C4-2B (cell line): ENCODE measurements around the gene DOCK9.

Source experiments
- CTCF ChIP-seq: fragments of 450-650 bp; conservative IDR thresholded peaks from 2 replicates; pipeline ENCODE4 v1.5.1; 2017; ENCODE audit warnings: mild to moderate bottlenecking
- ZFX ChIP-seq: fragments of 450-650 bp; IDR thresholded peaks from 2 replicates; pipeline ENCODE4 v1.6.1; 2017

DNA sequence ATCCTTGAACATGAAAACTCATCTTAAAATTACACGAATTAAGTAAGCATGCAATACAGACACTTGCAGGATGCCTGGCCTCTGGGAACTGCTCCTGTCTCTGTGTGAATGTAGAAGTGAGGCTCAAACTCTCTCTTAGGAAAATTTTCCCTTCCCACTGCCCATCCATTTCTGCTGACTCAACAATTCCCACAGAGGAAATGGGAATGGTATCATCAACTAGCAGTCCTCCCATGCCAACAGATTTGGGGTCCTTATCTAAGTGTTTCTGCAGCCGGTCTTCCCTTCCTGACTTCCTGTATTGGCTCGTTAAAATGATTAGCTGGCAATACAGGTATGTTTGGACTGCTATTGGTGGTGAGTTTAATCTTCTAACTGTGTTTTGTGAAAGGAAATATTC, 85.8 kb downstream of the DOCK9 start:
- no peak for TF ChIP-seq CTCF
- TF ChIP-seq ZFX: no peak
